Measurements from ENCODE around the gene TMEM30B.

- TF ChIP-seq EZH2 (IDR thresholded peaks at IDR 0.05; ENCODE audit: insufficient read depth, poor library complexity, severe bottlenecking) (no peak), EZH2phosphoT487 (IDR thresholded peaks at IDR 0.05; ENCODE audit: insufficient read depth, low read depth) (no peak)
Observed at GRCh38 chr14:61246721-61247120, 34.4 kb downstream of the TMEM30B start.

All from GM23248 (cell line).